MV-4-11 (cell line): ENCODE data around the gene C21orf58.

Experiments used
- DNase-seq: peaks from one replicate; lab custom pipeline; 2025; lab: John Stamatoyannopoulos, UW

The C21orf58 gene

DNA sequence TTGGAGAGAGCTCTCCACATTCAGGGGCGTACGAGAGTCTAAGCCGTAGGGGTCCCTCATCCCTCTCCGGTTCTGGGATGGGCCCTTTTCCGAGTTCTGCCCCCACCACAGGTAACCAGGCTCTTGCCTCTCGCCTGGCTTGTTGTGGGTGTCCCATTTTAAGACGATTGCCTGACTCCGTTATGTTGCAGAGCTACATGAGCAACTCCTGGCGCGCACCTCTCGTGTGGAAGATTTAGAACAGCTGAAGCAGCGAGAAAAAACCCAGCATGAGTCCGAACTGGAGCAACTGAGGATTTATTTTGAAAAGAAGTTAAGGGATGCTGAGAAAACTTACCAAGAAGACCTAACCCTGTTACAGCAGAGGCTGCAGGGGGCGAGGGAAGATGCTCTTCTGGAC, 29.2 kb upstream of the C21orf58 start:
- no peak for DNase-seq

DNA sequence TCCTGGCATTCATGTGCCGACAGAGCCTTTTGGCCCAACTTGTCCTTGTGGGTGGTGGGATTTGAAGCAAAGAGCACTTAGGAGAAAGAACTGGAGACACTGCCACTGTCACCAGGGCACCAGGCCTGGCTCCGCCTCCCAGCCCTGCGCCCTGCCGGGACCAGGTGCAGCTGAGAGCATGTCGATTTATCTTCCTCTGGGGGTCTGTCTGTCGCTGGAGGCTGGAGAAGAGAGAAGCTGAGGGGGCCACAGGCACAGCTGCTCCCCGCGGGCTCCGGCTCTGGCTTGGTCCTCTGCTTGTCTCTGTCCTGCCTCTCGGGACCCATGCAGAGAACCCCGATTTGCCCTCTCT, 28.5 kb upstream of the C21orf58 start:
- no peak for DNase-seq

DNA sequence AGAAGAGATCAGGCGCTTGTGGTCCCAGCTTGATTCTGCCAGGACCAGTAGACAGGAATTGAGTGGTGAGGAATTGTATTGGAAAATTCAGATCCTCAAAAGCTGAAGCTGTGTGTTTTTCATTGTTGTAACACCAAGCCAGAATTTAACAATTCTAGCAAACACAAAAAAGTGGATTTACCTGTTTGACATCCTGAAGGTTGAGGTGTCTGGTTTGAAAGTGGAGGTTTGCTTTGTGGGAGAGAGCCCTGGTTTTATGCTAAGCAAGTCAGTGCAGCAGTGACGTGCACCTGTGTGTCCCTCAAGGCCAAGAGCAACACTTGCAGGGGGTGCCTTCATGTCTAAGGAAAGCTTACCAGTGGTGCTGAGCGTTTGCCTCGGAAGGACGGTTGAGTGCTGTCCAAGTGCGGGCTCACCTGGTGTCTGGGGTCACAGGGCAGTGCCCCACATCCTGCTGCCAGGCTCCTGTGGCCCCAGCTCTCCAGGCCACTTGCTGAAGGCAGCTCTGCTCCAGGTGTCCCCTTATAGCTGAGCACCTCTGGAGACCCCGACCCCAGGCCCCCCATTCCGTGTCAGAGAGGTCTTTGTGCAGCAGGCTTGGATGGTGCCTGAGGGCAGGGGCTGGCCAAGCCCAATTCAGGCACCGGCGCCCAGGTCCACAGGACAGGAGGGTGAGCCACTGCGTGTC, 27.9 kb upstream of the C21orf58 start:
- no peak for DNase-seq

DNA sequence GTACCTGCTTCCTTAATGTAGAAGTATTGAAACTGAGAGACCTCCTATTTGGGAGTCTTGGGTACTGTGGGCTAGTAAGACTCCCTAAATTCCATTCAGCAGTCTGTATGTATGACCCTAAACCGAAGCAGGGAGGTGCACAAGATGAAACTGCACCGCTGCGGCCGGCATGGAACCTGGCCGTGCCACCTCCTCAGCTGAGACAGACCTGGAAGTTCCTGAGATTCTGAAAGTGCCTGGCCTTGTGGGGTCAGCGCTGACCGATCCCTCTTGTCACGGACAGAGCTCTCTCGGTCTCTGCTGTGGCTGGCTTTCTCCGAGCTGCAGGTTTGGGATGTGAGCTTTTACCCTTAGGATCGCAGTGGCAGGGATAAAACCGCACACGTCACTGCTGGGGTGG, 27.3 kb upstream of the C21orf58 start:
- no peak for DNase-seq

DNA sequence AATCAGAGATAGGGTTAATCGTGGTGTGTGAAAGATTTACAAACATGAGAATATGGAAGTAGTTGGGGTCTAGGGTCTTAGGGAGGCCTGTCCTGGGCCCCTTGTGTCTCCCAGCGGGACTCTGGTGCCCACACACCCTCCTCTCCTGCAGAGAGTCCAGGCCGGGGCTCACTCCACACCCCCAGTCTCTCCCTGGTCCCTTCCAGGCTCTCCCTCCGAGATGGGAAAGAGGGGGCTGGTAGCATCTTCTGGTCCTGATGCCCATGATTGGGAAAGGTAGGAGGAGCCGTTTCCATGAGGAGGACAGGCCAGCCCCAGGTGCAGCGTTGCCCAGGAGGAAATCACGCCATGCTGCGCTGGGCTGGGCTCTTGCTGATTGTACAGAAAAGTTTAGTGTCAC, 26.9 kb upstream of the C21orf58 start:
- DNase-seq, result no peak

DNA sequence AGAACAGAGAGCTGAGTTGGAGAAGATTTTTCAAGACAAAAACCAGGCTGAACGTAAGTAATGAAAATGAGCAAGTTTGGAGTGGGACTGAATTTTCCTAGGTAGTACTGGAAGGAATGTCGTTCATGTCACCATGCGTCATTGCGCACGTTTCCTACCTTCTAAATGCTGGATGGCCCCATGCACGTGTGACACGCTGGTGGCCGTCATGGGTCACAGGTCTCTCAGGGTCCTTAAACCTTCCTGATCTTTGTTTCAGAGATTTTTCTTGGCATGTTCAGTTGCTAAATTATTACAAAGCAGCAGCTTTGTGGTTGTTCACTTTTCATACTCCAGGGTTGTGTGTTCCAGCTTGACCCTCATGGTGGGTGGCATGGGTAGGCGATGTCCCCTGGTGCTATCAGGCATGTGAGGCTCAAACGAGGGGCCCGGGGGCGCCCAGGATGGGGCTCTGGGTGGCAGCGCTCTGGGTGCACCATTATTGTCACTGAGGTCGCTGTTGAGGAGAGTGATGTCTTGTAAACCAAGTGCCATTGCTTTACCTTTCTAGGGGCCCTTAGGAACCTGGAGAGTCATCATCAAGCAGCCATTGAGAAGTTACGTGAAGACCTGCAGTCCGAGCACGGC, 25.6 kb upstream of the C21orf58 start:
- no peak for DNase-seq

DNA sequence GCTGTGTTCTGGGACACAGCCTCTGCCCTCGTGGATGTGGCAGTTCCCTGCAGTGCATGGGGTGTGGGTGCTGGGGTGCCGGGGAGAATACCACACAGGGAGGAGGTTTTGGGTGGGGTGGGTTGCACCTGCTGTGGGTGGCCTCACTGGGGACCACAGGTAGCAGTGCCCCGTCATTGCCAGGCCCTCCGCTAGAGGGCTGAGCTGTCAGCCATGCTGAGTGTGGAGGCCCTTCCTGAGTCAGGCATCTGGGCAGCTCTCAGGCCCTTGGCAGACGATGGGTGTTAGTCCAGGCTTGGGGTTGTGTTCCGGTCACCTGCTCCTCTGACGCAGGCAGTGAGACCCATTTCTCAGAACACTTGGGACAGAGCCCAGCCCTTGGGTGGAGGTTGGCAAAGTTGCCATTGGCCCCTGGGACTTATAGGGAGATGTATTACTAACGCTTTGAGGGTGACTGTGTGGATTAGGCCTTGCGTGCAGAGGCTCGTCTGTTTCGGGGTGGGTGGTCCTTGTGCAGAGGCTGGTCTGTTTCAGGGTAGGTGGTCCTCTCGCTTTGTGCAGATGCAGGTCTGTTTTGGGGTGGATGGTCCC, 24.2 kb upstream of the C21orf58 start:
- no peak for DNase-seq

DNA sequence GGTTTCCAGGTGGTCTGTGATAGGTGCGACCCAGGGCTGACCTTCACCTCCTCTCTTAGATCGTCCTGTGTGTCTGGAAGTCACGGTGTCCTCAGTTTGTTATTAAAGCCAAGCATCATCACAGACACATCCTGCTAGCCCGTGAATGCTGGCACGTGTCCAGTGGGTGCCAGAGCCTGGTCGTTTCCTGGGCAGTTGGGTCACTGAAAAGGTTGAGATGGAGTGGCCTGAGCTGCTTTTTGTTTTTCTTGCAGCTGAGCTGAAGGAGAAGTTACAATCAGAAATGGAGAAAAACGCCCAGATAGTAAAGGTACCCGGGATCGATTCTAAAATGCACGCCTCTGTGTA, 23.5 kb upstream of the C21orf58 start:
- no peak for DNase-seq

DNA sequence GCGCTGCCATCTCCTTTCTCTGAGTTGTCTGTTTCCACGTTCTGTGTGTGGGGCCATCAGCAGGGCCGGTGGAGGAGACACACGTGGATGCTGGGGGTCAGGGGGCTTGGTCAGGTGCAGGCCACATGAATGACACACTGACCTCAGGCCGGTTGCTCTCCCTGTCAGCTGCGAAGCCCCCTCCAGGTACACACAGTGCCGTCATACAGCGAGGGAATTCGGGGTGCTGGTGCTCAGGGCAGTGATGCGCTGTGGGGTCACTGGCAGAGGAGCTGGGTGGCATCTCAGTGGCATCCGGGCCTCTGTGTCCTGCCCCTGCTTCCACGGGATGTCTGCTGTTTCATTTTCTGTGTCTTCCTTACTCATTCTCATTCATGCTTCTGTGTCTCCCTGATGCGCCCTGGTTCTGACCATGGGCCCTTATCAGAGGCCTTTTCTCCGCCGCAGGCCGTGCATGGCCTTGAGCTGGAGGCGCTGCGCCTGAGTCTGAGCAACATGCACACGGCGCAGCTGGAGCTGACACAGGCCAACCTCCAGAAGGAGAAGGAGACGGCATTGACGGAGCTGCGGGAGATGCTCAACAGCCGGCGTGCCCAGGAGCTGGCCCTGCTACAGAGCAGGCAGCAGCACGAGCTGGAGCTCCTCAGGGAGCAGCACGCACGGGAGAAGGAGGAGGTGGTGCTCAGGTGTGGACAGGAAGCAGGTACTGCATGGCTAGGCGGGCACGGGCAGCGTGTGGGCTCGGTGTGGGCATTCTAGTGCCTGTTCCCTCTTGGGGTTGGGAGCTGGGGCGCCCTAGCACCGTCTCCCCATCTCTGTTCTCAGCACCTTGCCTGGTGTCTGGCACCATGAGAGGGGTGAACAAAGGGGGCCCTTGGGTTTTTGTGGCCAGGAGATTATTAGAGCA, 22.9 kb upstream of the C21orf58 start:
- DNase-seq, result no peak

DNA sequence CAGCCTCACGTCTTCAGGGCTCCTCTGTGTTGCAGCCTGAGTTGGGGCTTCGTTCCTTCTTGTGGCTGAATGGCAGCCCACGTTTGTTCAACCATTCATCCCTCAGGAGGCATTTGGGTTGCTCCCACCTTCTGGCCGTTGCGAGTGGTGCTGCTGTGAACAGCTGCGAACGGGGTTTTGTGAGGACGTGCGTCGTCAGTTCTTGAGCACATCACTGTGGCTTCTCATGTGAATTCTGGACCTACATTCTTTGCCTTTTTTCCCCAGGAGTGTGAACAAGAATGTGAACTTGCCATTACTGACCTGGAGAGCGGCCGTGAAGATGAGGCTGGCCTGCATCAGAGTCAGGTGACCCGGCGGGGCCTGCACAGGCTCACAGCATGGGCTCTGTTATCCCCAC, 22.2 kb upstream of the C21orf58 start:
- no peak for DNase-seq

DNA sequence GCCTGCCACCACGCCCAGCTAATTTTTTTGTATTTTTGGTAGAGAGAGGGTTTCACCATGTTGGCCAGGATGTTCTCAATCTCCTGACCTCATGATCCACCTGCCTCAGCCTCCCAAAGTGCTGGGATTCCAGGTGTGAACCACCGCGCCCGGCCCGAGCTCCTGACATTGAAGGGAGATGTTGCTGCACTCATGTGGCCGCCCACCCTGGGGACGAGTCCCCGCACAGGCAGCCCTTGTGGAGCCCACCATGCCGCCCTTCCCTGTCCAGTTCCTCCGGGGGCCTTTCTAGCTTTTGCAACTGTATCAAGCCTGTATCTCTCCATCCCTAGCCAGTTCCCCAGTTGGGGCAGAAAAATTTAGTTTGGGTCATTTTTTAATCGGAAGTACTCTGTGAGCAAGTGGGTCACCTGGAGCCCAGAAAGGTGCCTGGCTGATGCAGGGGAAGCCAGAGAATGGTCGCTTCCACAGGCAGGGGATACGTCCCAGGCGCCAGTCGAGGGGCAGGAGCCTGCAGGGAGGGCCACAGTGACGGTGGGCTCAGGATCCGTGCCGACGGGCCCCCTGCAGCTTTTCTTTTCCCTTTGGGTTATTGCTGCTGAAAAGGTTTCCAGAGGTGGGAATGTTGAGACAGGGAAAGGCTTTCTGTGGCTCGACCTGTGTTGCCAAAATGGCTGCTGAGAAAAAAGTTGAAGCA, 20.7 kb upstream of the C21orf58 start:
- no peak for DNase-seq

DNA sequence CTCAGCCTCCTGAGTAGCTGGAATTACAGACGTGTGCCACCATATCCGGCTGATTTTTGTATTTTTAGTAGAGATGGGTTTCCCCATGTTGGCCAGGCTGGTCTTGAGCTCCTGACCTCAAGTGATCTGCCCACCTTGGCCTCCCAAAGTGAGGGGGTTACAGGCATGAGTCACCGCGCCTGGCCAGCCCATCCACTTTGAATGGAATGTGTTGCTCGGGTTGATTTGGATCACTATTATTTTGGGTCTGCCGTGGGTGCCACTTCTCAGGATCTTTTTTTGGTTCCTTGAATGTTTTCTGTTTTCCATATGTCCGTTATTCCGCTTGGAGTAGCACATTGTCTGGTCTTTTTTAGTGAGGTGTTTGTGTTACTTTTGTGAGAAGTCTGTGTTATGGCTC, 17.3 kb upstream of the C21orf58 start:
- no peak for DNase-seq

DNA sequence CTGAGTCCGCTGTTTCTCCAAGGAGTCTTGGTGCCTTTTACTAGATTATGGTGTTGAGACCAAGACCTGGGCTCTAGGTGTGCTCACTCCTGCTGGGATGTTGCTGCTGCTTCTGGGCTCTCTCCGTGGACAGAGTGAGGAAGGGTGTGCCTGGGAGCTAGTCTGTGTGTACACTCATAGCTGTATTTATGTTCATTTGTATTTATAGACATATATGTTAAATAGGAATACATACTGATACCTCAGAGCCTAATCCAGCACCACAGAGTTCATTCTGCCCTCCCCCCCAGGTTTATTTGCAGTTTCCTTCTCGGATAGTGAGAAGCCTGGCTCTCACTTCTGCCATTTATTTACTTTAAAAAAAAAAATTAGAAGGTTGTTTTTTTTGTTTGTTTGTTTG, 12.9 kb upstream of the C21orf58 start:
- DNase-seq, result no peak

DNA sequence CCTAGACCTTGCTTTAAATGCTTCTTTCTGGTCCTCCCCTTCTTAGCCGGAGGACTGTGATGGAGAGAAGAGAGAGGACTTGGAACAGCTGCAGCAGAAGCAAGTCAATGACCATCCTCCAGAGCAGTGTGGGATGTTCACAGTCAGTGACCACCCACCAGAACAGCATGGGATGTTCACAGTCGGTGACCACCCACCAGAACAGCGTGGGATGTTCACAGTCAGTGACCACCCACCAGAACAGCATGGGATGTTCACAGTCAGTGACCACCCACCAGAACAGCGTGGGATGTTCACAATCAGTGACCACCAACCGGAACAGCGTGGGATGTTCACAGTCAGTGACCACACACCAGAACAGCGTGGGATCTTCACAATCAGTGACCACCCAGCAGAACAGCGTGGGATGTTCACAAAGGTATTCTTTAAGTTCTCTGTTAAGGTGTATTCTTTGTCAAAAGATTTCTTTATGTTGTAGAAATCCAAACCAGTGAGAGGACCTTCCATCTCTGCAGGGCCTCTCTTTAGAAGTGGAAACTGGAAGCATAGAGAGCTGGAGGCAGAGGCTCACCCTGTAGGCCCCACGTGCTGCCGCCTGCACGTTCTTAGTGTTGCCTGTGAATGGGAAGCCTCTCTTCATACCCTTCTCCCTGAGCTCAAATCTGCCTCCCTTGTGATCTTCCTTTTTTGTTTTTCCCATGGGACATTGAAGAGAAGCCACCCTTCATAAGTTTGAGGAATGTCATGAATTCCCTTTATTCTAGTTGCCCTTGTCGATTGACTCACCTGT, 10.9 kb upstream of the C21orf58 start:
- DNase-seq, result no peak

DNA sequence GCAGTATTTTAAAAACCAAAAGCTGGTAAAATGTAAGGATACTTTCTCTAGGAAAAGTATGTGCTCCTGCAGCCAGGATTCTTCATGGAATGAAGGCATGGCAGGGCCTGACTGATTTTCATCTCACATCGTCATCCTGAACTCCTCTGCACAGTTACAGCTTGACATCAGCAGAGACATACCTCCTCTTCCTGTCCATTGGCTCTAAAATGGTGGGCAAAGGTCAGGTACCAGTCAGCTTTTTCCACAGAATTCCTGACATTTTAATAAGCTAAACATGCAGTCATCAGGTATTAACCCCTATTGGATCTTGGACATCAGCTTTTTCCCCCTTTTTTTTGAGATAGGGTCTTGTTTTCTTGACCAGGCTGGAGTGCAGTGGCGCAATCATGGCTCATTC, 6.1 kb upstream of the C21orf58 start:
- no peak for DNase-seq

DNA sequence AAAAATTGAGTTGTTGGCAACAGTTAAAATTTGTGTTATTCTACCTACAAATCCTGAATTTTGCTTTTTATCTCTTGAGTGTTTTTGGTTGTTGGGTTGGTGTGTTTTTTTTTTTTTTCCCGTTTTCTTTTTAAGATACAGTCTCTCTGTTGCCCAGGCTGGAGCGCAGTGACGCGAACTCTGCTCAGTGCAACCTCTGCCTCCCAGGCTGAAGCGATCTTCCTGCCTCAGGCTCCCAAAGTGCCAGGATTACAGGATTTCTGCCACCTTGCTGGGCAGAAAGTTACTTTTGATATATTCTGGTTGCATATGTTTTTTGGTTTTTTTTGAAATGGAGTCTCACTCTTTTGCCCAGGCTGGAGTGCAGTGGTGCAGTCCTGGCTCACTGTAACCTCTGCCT, 4.5 kb upstream of the C21orf58 start:
- DNase-seq, result no peak

DNA sequence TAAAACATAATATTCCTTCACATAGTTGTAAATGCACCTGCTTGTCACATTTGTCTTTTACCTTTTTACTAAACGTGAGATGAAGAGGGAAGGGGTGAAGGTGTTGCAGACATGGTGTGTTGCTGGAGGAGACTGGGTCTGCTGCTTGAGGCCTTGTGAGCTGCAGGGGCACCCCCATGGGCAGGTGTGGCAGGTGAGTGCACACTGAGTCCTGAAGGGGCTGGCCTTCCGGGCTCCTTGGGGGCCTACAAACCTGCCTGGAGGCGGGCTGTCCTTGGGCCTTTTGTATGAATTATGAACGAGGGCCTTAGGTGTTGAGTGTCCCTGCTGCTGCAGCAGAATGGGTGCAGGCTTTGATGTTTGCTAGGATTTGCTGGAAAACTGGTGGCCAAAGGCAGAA, 4.0 kb upstream of the C21orf58 start:
- DNase-seq, result no peak

DNA sequence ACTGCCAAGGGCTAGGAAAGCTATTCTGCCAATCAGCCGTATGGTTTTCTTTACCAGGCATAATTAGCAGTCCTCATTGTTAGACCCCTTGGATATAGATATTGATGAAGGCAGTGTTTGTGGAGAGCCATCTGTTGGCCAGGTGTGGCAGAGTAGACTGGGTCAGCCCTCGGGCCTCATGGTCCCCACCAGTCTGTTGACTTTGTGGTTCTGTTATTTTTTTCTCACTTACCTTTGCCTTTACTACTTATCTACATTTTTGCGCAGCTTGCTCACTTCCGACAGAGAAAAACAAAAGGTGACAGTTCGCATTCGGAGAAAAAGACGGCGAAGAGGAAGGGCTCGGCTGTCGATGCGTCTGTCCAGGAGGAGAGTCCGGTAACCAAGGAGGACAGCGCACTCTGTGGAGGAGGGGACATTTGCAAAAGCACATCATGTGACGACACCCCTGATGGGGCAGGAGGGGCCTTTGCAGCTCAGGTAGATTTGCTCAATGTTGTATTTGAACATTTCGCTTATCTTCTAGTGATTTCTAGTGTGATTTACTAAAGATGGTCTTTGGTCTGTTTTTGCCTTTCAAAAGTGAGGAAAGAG, 2.5 kb upstream of the C21orf58 start:
- DNase-seq, result no peak

DNA sequence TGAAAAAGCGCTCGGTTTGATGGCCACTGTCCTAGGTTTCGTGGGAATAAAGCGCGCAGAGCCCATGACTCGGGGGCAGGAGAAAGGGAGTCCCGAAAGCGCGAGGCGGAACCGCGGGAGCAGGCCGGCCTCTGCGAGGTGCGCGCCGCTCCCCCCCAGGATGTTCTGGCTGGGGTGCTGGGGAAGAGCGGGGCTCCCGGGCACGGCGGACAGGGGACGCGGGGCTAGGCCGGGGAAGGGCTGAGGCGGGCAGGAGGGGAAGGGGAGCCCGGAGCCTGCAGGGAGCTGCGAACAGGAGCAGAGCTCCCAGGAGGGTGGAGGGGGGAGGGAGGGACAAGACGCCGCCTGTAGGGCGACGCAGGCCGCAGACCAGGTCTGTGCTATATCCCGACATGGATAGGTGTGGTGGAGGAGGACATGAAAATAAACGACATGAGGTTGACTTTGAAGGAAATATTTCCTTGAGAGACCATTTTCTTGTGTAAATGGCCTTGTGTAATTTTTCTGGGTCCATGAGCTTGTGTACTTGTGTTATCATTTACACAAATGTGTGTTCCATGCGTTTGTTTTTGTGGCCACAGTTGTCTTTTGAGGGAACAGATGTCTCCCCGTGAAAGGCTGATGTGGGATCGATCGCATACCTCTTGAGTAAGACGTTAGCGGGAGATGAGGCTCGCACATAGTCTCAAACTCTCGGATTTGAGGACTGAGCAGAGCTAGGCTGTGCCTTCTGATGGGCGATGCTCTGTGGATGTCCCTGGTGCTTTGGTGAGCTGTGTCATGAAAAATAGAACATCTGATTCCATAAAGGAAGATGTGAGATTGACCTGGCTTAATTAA, 1.6 kb upstream of the C21orf58 start:
- DNase-seq, result peak; percentile 6

DNA sequence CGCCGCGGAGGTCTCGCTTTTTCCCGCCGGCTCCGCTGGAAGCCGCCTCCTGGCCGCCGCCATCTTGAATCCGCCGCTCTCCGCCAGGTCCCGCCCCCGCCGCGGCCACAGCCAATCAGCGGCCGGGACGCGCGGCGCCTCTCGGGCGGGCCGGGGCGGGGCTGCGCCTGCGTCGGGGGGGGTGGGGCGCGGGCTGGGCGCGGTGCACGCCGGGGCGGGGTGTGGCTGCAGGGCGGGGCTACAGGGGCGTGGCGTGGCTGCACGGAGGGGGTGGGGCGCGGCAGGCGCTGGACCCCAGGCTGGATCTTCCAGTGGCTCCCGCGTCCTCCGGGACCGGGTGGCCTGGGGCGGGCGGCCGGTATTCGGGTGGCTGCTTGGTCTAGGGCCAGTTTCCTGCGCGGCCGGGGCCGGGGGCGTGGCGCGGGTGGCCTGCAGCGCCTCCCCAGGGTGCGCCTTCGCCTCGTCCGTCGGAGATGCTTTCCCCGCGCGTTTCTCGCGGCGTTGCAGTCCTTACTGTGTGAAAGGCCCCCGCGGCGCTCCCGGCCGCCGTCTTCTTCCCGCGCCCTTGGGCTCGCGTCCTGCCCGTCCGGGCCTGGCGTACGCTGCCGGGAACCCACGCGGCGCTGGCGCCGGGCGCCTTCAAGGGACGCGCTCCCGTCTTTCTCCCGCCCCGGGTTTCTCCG, 861 bp upstream of the C21orf58 start:
- peak; percentile 63 for DNase-seq
